Common myeloid progenitor, CD34-positive (primary cell): ENCODE data around the gene DCLRE1B.

Source experiments
- CTCF ChIA-PET: fragments of 350-600 bp; sonication (Branson Sonifier 250); formaldehyde crosslinking; loops from one replicate; lab custom pipeline; 2021; ENCODE audit warnings: antibody characterized with exemption; lab: Charles Lee
- POLR2A ChIA-PET: fragments of 350-600 bp; sonication (Branson Sonifier 250); formaldehyde crosslinking; loops from one replicate; lab custom pipeline; 2021; ENCODE audit warnings: antibody characterized with exemption; lab: Charles Lee
- DNase-seq, 3 donors: peaks; one replicate each; pipeline versions ENCODE4 v3.0.0 to v3.0.0-alpha.2; 2013
- H3K27ac ChIP-seq, 2 experiments: 1 replicate in 1 of 2; 2 replicates in 1 of 2; pipeline ENCODE4 v1.7.0; 2013; ENCODE audit warnings: inconsistent platforms in 2 of 2, low read length in 2 of 2, mild to moderate bottlenecking in 2 of 2, low read depth in 1 of 2, moderate library complexity in 1 of 2; ENCODE audit not compliant: severe bottlenecking in 2 of 2, insufficient read depth in 1 of 2, poor library complexity in 1 of 2
- H3K27me3 ChIP-seq, 5 experiments: replicated peaks in 2 of 5; 1 replicate in 3 of 5; 2 replicates in 2 of 5; pipeline versions ENCODE4 v1.6.1 to v1.7.0; 2013; ENCODE audit warnings: low read length in 4 of 5, mild to moderate bottlenecking in 2 of 5, moderate library complexity in 2 of 5, inconsistent platforms in 1 of 5; ENCODE audit not compliant: insufficient read depth in 5 of 5, control insufficient read depth in 4 of 5
- H3K36me3 ChIP-seq, 4 experiments: 1 replicate in 2 of 4; 2 replicates in 2 of 4; pipeline versions ENCODE4 v1.6.1 to v1.7.0; 2013; ENCODE audit warnings: low read length in 3 of 4, control low read depth in 1 of 4, mild to moderate bottlenecking in 1 of 4; ENCODE audit not compliant: control insufficient read depth in 4 of 4, insufficient read depth in 4 of 4
- H3K4me1 ChIP-seq, 4 experiments: 1 replicate in 3 of 4; 2 replicates in 1 of 4; pipeline versions ENCODE4 v1.6.1 to v1.7.1; 2013; ENCODE audit warnings: low read length in 3 of 4, mild to moderate bottlenecking in 3 of 4, control low read depth in 1 of 4, inconsistent platforms in 1 of 4, moderate library complexity in 1 of 4; ENCODE audit not compliant: control insufficient read depth in 4 of 4, insufficient read depth in 4 of 4; ENCODE audit errors: control extremely low read depth in 1 of 4
- H3K4me3 ChIP-seq, 7 experiments: 1 replicate in 4 of 7; 2 replicates in 3 of 7; pipeline versions ENCODE4 v1.5.1 to v1.7.0; 2013; ENCODE audit warnings: mild to moderate bottlenecking in 7 of 7, low read length in 6 of 7, moderate library complexity in 6 of 7, inconsistent platforms in 2 of 7, low read depth in 2 of 7, control low read depth in 1 of 7; ENCODE audit not compliant: insufficient read depth in 4 of 7, control insufficient read depth in 1 of 7; ENCODE audit errors: extremely low read depth in 1 of 7
- H3K9me3 ChIP-seq, 5 experiments: 1 replicate in 4 of 5; 2 replicates in 1 of 5; pipeline versions ENCODE4 v1.6.1 to v1.7.1; 2013; ENCODE audit warnings: low read length in 4 of 5, mild to moderate bottlenecking in 2 of 5, inconsistent platforms in 1 of 5, low read depth in 1 of 5, moderate library complexity in 1 of 5; ENCODE audit not compliant: control insufficient read depth in 4 of 5, insufficient read depth in 2 of 5; ENCODE audit errors: control extremely low read depth in 1 of 5
- WGBS: methylation state at CpG from one replicate; pipeline ENCODE4 v1.1.5; 2013; ENCODE audit not compliant: insufficient coverage; 5-methylcytosine and 5-hydroxymethylcytosine counted together

DCLRE1B gene

GRCh38 chr1:113859478-113860175 lies 45.5 kb upstream of the DCLRE1B start:
- peak; percentile 52 to 82 (median 74) for DNase-seq
- Histone ChIP-seq H3K4me3 (peak overlapping the region in 5 of 7 experiments; percentile 32 to 68 (median 51)), H3K36me3 (peaks cover 3 to 25% (median 6%) of the 10 kb centered on the region in 4 experiments), H3K9me3 (no peaks in the 10 kb centered on the region), H3K4me1 (peaks cover 18 to 48% (median 30%) of the 10 kb centered on the region in 4 experiments), H3K27ac (peak overlapping the region; percentile 62 to 76), H3K27me3 (no peaks in the 10 kb centered on the region)
- ChIA-PET POLR2A (interaction anchor here (1.0 to 1.8 kb wide), 2 partner anchors 10 to 69 kb away, joined by 3 to 4 read pairs; partner anchors contain the start of gene HIPK1), CTCF (interaction anchor here (0.7 to 4.2 kb wide), 11 partner anchors 10 to 1589 kb away, joined by 3 to 21 read pairs (median 4); partner anchors contain the start of genes AP4B1 and DCLRE1B)
- no CpG with 5 or more reads among the region's 3 CpGs for WGBS

- H3K27ac ChIP-seq, result peak overlapping the region in 1 of 2 experiments; percentile 76
- H3K9me3 ChIP-seq, result no peaks in the 10 kb centered on the region
- H3K27me3 ChIP-seq, result no peaks in the 10 kb centered on the region
- WGBS, result no CpG with 5 or more reads among the region's 3 CpGs
- ChIA-PET POLR2A (interaction anchor here (1.3 kb wide), 1 partner anchor 8 kb away, joined by 4 read pairs; no protein-coding TSS in a partner anchor), CTCF (interaction anchor here (1.0 to 4.2 kb wide), 8 partner anchors 8 to 80 kb away, joined by 3 to 21 read pairs (median 4); no protein-coding TSS in a partner anchor)
- H3K4me1 ChIP-seq, result peaks cover 18 to 48% (median 30%) of the 10 kb centered on the region in 4 experiments
- peaks cover 2 to 13% (median 4%) of the 10 kb centered on the region in 4 experiments for H3K36me3 ChIP-seq
- DNase-seq, result no peak
- H3K4me3 ChIP-seq, result no peak overlapping the region
Observed at GRCh38 chr1:113860891-113861290, 44.2 kb upstream of the DCLRE1B start.

GRCh38 chr1:113861641-113862040 lies 43.5 kb upstream of the DCLRE1B start:
- POLR2A ChIA-PET, result interaction anchor here (1.3 kb wide), 1 partner anchor 7 kb away, joined by 4 read pairs; no protein-coding TSS in a partner anchor
- H3K9me3 ChIP-seq, result no peaks in the 10 kb centered on the region
- no peaks in the 10 kb centered on the region for H3K27me3 ChIP-seq
- CTCF ChIA-PET, result interaction anchor here (0.6 to 4.2 kb wide), 3 partner anchors 14 to 101 kb away, joined by 3 to 21 read pairs (median 3); no protein-coding TSS in a partner anchor
- peaks cover 0 to 6% (median under 1%) of the 10 kb centered on the region in 4 experiments for H3K36me3 ChIP-seq
- peaks cover 18 to 48% (median 30%) of the 10 kb centered on the region in 4 experiments for H3K4me1 ChIP-seq
- no peak overlapping the region for H3K27ac ChIP-seq
- peak in 2 of 3 donors; percentile 51 to 68 for DNase-seq
- no peak overlapping the region for H3K4me3 ChIP-seq
- 100% methylated on average over 1 of the region's 5 CpGs for WGBS

GRCh38 chr1:113868387-113869083 lies 36.6 kb upstream of the DCLRE1B start:
- no peak for DNase-seq
- ChIA-PET POLR2A (interaction anchor here (0.9 kb wide), 1 partner anchor 8 kb away, joined by 4 read pairs; no protein-coding TSS in a partner anchor), CTCF (interaction anchor here (0.7 to 2.3 kb wide), 7 partner anchors 8 to 62 kb away, joined by 3 to 13 read pairs (median 3); no protein-coding TSS in a partner anchor)
- 100% methylated on average over 3 of the region's 4 CpGs for WGBS
- Histone ChIP-seq H3K27ac (no peak overlapping the region), H3K9me3 (no peaks in the 10 kb centered on the region), H3K4me1 (peaks cover 20 to 40% (median 28%) of the 10 kb centered on the region in 4 experiments), H3K27me3 (no peaks in the 10 kb centered on the region), H3K4me3 (no peak overlapping the region), H3K36me3 (no peaks in the 10 kb centered on the region)

- no peak for DNase-seq
- CTCF ChIA-PET, result interaction anchor here (0.7 to 2.3 kb wide), 4 partner anchors 10 to 53 kb away, joined by 3 to 6 read pairs (median 4); no protein-coding TSS in a partner anchor
- WGBS, result 93% methylated on average over 3 of the region's 3 CpGs
- H3K9me3 ChIP-seq, result no peaks in the 10 kb centered on the region
- no peaks in the 10 kb centered on the region for H3K36me3 ChIP-seq
- H3K4me1 ChIP-seq, result peaks cover 25 to 52% (median 37%) of the 10 kb centered on the region in 4 experiments
- peak overlapping the region in 6 of 7 experiments; percentile 8 to 73 (median 59) for H3K4me3 ChIP-seq
- POLR2A ChIA-PET, result no interaction called here
- H3K27ac ChIP-seq, result peak overlapping the region; percentile 51 to 79
- no peaks in the 10 kb centered on the region for H3K27me3 ChIP-seq
Observed at GRCh38 chr1:113870778-113871177, 34.3 kb upstream of the DCLRE1B start.

GRCh38 chr1:113871597-113872113 lies 33.5 kb upstream of the DCLRE1B start, which contains the start of gene PTPN22:
Gene PTPN22 (minus strand): TSS chr1:113871712.
- H3K4me1 ChIP-seq, result peaks cover 25 to 52% (median 37%) of the 10 kb centered on the region in 4 experiments
- H3K4me3 ChIP-seq, result peak within 1 kb of the TSS in 6 of 7 experiments; percentile 46 to 73 (median 59)
- 8% methylated on average over 2 of the region's 4 CpGs for WGBS
- peak; percentile 92 to 98 (median 96) for DNase-seq
- no peaks in the 10 kb centered on the region for H3K9me3 ChIP-seq
- CTCF ChIA-PET, result interaction anchor here (0.7 to 1.1 kb wide), 2 partner anchors 13 to 24 kb away, joined by 3 read pairs; no protein-coding TSS in a partner anchor
- POLR2A ChIA-PET, result no interaction called here
- H3K36me3 ChIP-seq, result no peaks in the 10 kb centered on the region
- no peaks in the 10 kb centered on the region for H3K27me3 ChIP-seq
- peak within 1 kb of the TSS; percentile 51 to 79 for H3K27ac ChIP-seq
